ENCODE results near the gene RBMS3.
"Not testable (repeated sequence)": the region's sequence is repeated elsewhere in the genome, so short reads cannot be mapped to it uniquely, and the experiment has no call there.

The RBMS3 gene

GRCh38 chr3:29649815-29650547 is 369.1 kb downstream of the RBMS3 start:
- in situ Hi-C loops (cut with MboI; ENCODE audit: low sequenced_read_pairs), result no loop called here

GRCh38 chr3:29653680-29654079 is 372.8 kb downstream of the RBMS3 start:
- in situ Hi-C loops (cut with MboI; ENCODE audit: low sequenced_read_pairs), result no loop called here

DNA sequence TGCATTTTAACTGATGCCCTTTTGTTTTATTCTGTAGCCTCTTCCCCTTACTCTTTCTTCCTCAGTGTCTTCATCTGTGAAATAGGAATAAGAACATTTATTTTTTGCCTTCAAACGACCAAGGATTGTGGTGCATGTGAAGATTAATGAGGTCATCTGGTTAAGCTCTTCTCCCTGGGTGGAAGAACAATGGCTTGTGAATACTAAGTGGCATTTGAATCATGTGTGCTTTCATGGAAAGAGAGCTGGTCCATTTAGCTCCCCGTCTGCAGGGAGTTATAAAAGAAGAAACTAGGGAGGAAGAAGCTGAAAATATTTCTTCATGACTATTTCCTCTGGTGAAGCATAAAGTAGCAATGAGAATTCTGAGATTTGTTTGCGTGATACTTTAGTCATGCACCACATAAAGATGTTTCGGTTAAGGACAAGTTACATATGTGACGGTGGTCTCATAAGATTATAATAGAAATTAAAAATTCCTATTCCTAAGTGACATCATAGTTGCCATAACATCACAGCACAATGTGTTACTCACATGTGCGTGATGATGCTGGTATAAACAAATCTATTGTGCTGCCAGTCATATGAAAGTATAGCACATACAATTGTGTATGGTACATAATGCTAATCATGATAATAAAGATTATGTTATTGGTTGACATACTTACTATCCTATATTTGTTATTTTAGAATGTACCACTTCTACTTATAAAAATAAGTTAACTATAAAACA is 374.3 kb downstream of the RBMS3 start:
- in situ Hi-C loops (cut with MboI; ENCODE audit: low sequenced_read_pairs), result no loop called here

GRCh38 chr3:29665688-29666087 is 384.8 kb downstream of the RBMS3 start:
- in situ Hi-C loops (cut with MboI; ENCODE audit: low sequenced_read_pairs), result no loop called here

- in situ Hi-C loops (cut with MboI; ENCODE audit: low sequenced_read_pairs), result no loop called here
Observed at GRCh38 chr3:29668233-29668632, 387.4 kb downstream of the RBMS3 start.

GRCh38 chr3:29668728-29669127 is 387.9 kb downstream of the RBMS3 start:
- in situ Hi-C loops (cut with MboI; ENCODE audit: low sequenced_read_pairs), result no loop called here

GRCh38 chr3:29670476-29670875 is 389.6 kb downstream of the RBMS3 start:
- in situ Hi-C loops (cut with MboI; ENCODE audit: low sequenced_read_pairs), result not testable (repeated sequence)

- in situ Hi-C loops (cut with MboI; ENCODE audit: low sequenced_read_pairs), result no loop called here
Observed at GRCh38 chr3:29677421-29677820, 396.6 kb downstream of the RBMS3 start.

DNA sequence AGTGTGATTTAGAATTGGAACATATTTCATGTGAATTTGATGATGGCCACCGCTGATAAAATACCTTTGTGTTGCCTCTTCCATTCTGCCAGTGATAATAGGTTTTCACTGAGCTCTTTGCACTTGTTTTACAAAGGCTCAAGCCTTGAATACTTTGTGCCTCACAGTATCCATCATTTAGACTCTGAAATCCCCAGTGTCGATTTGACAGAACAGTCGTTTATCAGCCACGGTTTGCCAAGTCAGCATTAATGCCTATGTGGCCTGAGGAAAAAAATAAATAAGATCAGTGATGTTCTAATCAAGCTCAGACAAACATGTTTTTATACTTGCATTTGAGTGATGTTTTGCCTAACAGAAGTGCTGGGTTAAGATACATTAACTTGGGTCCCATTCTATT is 399.1 kb downstream of the RBMS3 start:
- in situ Hi-C loops (cut with MboI; ENCODE audit: low sequenced_read_pairs), result no loop called here

DNA sequence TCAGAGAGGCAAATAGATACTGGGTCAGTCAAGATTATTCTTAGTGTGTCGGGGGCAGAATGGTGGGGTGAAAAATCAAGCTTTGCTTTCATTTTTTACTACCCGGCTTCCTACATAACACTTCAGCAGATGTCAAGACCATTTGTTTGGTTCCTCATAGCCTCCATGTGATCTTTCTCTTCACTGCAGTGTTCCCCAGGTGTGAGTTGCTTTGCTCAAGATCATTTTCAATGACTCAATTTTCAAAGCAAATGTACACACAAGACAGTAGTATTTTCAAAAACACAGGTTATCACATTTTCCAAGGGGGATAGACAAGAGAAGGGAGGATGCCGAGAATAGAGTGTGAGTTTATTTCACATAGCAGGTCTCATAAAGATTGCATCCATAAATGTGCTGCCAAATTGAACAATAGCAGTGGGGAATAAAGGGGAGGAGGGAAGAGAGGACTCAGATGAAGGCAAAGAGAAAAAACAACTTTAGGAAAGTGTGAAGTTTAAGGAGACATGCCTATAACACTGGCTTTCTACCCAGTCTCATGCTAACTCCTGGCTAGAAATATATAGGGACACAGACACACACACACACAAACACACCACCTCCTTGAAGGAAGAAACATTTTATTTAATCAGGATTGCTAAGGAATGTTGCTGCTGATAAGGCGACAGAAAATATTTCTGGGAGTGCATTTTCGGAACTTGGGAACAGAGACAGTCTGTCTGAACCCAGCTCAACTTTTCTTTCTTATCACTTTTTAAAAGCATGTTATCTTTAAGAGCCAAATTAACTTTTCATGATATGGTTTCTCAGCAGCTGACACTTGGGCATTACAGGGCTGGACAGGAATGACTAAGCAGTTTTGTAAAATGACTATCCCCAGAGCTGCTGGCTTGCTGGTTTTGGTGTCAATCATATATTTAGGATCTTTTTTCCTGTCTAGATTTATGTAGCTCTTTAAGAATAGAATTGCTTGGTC is 402.4 kb downstream of the RBMS3 start:
- in situ Hi-C loops (cut with MboI; ENCODE audit: low sequenced_read_pairs), result no loop called here

DNA sequence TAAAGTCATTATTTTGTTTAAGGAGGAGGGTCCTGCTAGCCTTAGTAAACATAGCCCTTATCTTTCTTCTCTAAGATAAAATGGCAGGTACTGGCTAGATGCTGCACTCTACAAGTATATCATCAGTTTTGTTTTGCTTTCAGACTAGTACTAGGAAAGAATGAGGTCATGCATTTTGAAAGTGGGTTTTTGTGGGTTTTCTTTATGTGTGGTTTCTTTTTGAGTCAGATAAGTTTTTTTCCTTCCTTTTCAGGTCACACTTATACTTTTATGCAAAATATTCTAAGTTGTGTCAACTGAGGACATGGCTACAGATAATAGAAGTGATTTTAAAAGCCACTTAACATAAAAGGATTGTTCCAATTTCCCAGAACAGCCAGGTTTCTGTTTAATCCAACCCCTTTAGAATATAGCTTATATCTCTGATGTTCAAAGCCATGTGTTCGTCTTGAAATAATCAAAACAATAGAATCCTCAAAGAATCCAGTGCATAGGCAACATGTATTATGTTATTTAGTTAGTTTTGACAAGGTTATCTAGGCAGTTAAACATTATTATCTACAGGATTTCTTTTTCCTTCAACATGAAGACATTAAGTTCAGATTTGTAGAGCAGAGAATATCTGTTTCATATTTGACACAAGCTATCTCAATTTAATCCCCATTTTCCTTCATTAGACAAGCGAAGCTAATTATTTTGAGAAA is 406.2 kb downstream of the RBMS3 start:
- in situ Hi-C loops (cut with MboI; ENCODE audit: low sequenced_read_pairs), result no loop called here

- in situ Hi-C loops (cut with MboI; ENCODE audit: low sequenced_read_pairs), result no loop called here
Observed at GRCh38 chr3:29690686-29691353, 409.9 kb downstream of the RBMS3 start.

DNA sequence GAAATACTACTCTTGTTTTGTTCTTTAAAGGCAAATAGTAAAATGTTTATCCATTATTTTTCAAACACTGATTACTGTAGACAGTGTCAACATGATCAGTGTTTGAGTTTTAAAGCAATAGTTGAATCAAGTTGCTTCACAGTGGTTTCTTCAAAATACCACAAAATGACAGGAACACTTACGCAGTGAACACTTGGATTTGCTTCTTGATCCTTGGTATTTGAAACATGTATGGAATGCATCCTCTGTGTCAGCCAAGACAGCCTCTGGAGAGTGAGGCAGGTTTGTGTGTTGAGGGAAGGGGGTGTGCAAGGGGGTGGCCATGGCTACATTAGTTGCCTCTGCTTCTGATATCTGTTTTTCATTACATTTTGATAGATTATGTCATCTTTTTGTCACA is 413.0 kb downstream of the RBMS3 start:
- in situ Hi-C loops (cut with MboI; ENCODE audit: low sequenced_read_pairs), result no loop called here

GRCh38 chr3:29694331-29694730 is 413.5 kb downstream of the RBMS3 start:
- in situ Hi-C loops (cut with MboI; ENCODE audit: low sequenced_read_pairs), result no loop called here

DNA sequence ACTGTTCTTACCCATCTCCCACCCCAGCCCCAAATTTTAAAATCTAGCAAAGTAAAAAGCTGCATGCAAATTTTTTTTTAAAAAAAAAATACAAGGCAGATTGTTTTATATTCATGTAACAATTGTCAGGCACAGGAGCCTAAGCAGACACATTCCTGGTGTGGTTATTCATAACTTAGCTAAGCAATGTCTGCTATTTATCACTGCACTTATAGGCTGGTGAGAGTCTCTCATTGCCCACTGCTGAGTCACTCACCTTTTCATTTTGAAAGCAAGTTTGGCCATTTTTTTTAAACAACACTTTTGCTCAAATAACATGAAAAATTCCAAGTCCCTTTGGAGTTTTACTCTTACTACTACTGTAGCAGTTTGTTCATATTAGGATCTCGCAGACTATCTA is 413.9 kb downstream of the RBMS3 start:
- in situ Hi-C loops (cut with MboI; ENCODE audit: low sequenced_read_pairs), result no loop called here

- in situ Hi-C loops (cut with MboI; ENCODE audit: low sequenced_read_pairs), result no loop called here
Observed at GRCh38 chr3:29695201-29695600, 414.3 kb downstream of the RBMS3 start.

GRCh38 chr3:29695643-29696198 is 414.9 kb downstream of the RBMS3 start:
- in situ Hi-C loops (cut with MboI; ENCODE audit: low sequenced_read_pairs), result no loop called here

GRCh38 chr3:29696311-29696710 is 415.4 kb downstream of the RBMS3 start:
- in situ Hi-C loops (cut with MboI; ENCODE audit: low sequenced_read_pairs), result no loop called here

GRCh38 chr3:29697989-29698388 is 417.1 kb downstream of the RBMS3 start:
- in situ Hi-C loops (cut with MboI; ENCODE audit: low sequenced_read_pairs), result no loop called here

DNA sequence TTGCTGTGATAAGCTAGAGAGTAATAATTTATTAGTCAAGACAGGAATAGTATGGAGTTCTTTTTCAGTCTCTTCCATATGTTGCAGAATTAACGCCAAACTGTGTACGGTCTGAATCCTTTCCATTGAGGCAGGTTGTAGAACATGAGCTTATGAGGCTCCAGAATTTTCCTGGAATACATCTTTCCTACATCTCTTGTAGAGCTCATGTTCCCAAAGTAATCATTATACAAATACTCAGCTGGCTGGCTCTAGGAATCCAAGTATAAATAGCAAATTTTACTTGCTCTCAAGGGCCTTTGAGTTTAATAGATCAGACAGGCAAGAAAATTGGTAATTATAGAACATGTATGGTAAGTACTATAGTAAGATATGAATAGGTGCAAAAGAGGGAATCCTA is 419.4 kb downstream of the RBMS3 start:
- in situ Hi-C loops (cut with MboI; ENCODE audit: low sequenced_read_pairs), result no loop called here
